Measurements from ENCODE around the gene NWD2.
"Not testable (repeated sequence)": the region's sequence is repeated elsewhere in the genome, so short reads cannot be mapped to it uniquely, and the experiment has no call there.

NWD2 gene, protein sequence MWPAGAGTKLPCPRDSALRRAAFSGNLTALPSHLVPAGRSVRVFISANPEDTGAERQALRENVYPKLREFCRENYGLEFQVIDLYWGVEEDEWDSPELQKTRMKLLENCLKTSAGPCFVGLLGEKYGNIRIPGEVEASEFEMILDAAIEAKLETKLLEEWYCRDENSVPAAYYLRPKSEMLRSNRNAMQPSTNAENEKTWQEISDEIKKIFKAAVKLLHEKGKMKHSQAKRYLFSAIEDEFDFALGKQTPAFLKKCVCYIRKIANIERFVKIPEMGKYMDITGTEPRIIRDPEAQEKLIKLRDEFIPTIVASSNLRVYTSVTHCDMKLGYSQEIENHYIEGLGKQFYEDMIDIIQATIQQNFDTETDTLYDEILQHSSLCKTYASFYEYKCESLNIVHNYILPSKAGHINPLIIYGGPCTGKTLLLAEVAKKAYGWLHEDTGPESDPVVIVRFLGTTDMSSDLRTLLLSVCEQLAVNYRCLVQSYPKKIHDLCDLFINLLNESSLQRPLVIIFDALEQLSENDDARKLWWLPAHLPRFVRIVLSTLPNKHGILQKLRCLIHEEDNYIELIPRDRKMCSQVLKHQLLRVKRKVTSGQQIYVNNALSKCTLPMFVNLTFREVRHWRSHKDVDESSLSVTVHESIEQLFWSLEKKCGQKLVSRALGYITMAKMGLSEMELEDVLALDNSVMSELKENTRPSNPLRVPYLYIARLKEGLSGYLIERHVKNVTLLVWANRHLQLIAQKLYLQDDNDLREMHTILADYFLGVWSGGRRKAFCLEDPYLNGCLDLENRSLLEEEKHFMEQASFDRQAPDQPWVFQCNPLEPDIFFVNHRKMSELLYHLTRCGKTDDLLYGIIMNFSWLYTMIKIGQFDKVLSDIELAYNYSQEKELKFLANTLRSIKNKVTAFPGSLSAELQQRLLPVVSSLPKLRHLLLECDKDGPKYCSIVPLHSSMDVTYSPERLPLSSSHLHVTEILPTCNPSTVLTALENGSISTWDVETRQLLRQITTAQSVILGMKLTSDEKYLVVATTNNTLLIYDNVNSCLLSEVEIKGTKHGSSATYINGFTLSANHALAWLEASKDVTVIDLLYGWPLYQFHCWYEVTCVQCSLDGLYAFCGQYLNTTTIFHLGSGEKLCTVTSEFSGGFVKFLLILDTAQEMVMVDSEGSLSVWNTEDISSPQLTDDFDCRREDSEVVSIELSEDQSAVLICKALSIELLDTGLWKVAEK (N-terminal part only)

DNA sequence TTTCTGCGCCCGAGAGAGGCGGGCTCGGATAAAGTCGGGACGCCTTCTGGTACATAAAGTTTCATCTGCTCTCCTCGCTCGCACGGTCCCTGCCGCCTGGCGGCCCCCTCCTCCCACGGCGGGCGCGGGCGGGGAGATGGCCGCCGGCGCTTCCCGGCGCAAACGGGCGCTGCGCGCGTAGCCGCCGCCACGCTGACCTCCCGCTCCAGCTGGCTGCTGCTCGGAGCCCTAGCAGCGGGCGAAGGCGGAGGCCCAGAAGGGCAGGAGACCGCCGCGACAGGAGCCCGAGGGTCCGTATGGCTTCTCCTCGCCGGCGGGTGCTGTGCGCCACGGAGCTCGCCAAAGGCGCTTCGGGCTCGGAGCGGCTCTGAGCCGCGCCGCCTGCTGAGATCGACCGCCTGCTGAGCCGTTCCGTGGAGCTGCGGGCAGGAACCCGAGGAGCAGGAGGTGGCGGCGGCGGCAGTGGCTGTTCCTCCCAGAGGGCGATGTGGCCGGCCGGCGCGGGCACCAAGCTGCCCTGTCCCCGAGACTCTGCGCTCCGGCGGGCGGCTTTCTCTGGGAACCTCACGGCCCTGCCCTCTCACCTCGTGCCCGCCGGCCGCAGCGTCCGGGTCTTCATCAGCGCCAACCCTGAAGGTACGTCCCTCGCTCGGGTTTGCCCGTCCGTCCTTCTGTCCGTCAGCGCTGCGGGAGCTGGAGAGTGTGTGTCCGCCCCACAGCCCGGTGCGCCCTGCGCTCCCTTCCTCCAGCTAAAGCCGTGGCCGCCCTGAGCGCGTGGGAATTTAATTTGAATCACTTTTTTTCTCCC, at the start of gene NWD2:
NWD2 (plus strand) TSS at position 161 of the 808 bp plus-strand sequence; CDS start at position 486, 325 bp downstream.
- DNase-seq (ENCODE audit: low read depth in 1 of 2, low spot score in 1 of 2), result no peak

DNA sequence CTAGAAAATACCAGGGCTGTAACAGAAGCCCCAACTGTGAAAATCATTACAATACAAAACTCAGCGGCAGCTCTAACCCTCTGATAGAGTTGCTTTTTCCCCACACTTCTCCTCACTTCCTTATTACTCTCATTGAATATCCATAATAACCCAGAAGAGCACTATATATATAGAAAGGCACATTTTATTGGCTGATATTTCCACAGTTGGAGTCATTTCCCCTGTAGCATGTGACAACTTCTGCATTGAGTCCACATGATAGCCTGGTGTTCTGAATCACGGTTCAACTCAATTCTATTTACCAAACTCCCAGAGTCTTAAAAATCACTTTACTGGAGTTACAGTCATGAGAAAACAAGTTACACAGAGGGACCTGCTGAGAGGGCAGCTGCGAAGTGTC, 46.6 kb upstream of the NWD2 start:
- no peak for DNase-seq (ENCODE audit: low read depth in 1 of 2, low spot score in 1 of 2)

DNA sequence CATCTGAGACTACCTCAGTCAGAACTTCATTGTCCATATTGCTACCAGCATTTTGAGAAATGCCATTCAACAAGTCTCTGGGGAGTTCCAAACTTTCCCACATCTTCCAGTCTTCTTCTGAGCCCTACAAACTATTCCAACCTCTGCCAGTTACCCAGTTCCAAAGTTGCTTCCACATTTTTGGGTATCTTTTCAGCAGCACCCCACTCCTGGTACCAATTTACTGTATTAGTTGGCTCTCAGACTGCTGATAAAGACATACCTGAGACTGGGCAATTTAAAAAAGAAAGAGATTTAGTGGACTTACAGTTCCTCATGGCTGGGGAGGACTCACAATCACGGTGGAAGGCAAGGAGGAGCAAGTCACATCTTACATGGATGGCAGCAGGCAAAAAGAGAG, 39.8 kb upstream of the NWD2 start:
- not testable (repeated sequence) for DNase-seq (ENCODE audit: low read depth in 1 of 2, low spot score in 1 of 2)

DNA sequence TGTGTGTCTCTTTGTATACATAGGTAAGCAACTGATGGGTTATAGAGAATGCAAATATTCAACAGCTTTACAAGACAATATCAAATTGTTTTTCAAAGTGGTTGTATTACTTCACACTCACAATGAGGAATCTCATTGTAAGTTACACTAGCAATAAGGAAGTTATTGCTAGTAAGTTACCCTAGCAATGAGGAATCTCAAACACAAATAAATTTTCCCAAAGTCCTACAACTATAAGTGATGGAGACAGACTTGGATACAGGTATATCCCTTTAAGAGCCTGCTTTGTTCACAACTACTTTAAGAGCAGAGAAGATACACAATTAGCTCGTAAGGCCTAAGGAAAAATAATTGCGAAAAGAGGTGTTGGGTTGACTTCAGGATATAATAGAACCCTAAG, 28.3 kb upstream of the NWD2 start:
- DNase-seq (ENCODE audit: low read depth in 1 of 2, low spot score in 1 of 2), result no peak

DNA sequence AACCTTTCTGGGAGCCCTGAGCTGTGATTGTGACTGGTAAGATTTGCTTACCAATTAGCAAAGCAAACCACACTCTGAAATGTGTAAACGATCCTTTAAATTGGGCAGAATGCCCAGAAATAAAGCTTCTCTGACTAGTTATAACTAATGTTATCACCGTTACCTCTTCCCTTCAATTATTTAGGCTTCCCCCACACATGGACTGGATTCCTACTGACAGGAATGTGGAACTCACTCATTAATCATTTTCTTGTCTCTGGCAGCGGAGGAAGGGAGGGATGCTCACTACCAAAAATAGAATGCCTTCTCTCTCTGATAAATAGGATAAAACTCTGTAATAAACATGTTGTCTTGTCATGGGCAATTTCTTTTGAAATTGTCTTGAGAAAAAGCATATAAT, 25.3 kb upstream of the NWD2 start:
- no peak for DNase-seq (ENCODE audit: low read depth in 1 of 2, low spot score in 1 of 2)

DNA sequence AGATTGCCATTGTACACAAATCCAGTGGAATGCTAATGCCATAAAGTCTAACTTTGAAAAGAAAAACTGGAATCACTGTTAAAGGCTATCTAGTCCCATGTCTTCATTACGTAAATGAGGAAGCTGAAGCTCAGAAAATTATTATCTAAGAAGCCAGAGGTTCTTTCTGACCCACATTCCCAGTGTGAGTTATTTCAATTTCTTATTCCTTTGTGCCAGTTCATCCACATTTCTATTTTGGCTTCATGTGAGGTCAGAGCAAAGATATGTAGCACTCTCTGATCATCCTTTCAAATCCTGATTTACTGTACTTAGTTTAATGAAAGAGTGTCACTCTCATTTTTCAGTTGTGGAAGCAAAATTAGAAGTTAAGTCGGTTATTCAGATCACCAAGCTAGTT, 24.6 kb upstream of the NWD2 start:
- no peak for DNase-seq (ENCODE audit: low read depth in 1 of 2, low spot score in 1 of 2)

DNA sequence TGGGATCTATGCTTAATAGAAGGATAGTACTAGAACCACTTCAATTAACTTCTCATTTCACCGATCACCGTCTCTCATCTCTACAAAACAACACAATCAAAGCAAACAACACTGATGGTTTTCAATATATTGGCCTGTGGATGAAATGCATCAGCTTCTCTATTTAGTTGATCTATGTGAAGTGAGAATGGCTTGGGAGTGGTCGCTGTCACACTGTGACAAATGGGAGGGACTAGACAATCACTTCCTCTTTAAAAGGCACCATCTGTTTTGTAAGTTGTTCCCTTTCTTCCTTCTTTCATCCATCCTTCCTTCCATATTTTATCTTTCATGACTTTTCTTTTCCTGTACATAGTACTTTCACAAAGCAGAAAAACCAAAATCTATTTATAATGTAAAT, 23.9 kb upstream of the NWD2 start:
- DNase-seq (ENCODE audit: low read depth in 1 of 2, low spot score in 1 of 2), result no peak

DNA sequence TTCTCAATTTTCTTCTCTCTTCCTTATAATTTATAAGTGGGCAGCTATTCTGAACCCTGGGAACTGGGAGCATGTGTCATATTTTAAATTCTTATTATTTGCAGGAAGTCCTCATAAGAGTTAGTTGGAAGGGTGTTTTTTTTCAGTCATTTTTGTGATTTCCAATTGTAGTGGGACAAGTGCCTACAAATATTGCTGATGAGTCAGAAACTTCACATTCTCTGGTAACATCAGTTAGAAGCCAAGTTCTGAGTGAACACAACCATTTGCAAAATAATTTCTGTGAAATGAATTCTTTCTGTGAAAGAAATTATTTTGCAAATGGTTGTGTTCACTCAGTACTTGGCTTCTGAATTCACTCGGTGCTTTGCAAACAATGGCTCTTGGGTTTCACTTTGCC, 20.8 kb upstream of the NWD2 start:
- DNase-seq (ENCODE audit: low read depth in 1 of 2, low spot score in 1 of 2), result no peak

DNA sequence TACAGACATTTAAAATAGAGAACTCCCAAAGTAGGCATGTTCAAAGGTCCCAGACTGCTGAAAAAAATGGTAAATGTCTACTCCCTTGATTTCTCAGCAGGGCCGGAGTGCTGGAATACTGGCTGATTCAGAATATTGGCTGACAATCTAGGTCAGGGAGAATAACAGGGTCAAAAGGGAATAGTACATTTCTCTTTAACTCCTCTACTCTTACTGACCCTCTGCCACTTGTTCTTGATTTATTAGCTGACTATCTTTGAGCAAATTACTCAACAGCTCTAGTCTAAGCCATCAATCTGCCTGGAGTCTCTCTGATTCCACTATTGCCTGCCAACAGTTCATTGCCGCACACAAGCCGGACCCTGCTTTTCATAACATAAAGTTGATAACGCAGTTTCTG, 19.7 kb upstream of the NWD2 start:
- DNase-seq (ENCODE audit: low read depth in 1 of 2, low spot score in 1 of 2), result no peak

DNA sequence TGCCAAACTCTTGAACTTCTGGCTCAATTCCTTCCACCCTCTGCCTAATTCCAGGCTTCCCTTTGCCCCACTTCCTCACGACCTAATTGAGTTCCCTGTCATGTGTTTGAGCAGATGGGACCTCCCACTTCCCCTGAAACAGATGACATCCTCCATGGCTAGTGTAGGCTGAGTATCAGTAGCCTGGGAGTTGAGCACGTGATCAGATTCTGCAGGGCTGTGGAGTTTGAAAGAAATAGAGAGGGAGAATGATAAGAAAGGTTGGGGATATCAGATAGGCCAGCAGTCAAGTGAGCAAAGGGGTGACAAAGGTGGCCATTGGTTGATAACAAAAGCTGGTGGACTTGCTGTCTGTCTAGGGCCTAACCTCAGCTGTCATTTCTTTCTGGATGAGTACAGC, 18.8 kb upstream of the NWD2 start:
- no peak for DNase-seq (ENCODE audit: low read depth in 1 of 2, low spot score in 1 of 2)

DNA sequence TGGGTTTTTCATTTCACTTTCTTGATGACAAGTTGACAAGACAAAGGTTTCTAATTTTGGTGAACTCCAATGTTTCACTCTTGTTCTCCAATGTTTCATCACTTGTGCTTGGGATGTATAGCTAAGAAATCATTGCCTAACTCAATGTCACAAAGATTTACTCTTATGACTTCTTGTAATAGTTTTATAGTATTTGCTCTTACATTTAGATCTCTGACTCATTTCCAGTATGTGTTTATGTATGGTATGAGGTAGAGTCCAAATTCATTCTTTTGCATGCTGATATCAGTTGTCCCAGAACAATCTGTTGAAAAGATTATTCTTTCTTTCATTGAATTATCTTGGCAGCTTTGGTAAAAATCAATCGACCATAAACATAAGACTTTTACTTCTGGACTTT, 12.2 kb upstream of the NWD2 start:
- no peak for DNase-seq (ENCODE audit: low read depth in 1 of 2, low spot score in 1 of 2)

DNA sequence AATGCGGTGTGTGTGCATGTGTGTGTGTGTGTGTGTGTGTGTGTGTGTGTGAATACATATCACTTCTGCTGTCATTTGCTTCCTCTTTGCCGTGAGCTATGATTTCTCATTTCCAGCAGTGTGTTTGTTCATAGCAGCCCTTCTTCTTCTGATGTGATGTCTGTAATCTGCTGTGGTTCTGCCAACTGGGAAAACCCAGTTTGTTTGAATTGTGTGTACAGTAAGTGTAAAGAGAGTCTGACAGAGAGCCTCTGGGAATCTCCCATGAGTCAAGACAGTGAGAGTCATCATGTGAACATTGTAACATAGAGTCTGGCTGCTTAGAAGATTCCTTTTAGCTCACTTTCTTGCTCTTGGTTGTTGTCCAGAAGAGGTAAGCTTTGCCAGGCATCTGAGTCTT, 8.4 kb upstream of the NWD2 start:
- no peak for DNase-seq (ENCODE audit: low read depth in 1 of 2, low spot score in 1 of 2)

DNA sequence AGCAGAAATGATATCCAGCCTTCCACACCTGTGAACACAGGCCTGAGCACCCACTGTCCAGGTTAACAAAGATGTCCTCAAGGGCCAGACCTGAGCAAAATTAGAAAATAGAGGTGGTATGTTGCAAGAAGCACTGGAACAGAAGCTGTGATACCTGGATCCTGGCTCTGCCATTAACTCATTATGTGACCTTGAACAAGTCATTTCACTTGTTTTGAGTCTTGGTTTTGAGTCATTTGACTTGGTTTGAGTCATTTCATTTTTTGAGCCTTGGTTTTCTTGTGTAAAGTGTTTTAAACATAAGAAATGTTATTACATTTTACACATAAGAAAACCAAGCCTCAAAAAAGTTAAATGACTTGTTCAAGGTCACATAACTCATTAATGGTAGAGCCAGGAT, 2.9 kb upstream of the NWD2 start:
- no peak for DNase-seq (ENCODE audit: low read depth in 1 of 2, low spot score in 1 of 2)

DNA sequence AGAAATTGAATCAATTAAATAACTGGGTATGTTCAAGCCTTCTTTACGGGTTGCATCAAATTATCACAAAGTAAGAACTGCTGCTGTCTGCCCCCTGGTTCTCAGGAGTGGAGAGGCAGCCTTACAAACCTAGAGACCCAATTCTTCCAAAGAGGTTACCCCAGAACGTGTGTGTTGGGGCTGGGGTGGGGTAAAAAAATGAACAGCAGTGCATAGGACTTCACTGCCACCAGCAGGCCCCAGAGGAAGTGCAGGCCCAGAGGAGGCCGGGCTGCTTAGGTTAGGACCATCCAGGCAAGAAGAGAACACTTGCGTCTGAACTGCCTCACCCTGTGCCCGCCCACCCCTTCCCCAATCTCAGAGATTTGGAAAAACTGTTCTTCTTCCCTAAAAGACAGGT, 1.5 kb upstream of the NWD2 start:
- DNase-seq (ENCODE audit: low read depth in 1 of 2, low spot score in 1 of 2), result no peak

DNA sequence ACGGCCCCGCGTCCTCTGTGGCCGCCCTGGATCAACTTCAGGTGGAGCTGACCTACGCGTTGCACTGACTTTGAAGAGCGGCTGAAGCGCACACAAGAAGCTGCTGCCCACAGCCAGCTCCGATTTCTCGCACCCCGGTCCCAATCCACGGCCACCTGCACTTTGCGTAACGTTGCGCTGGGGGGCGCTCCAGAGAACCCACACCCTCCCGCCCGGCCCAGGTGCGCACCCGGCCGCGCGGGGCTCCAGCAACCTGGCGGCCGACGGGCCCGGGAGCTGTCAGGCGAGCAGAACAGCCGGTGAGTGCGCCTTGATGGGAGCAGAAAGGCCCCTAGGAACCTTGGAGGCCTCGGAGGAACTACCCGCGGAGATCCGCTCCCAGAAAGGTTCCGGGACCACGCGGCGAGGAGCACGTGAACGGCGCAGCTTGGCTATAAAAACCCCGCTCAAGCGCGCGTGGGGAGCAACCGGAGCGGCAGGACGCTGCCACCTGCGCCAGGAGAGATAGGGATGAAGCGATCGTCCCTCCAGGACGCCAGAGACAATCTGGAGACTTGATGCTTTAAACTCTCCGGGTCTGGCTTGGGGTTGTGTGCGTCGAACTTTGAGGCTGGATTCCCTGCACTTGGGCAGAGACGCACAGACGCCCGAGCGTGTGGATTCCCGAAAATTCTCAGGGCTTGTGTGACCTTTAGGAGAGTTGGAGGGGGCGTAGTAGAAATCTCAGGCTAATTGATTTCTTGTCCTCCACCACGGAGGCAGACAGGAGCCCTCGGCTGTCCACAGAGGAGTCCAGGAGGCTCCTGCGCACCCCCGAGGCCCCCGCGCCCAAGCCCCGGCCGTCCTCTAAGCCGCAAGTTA, 591 bp upstream of the NWD2 start:
- DNase-seq (ENCODE audit: low read depth in 1 of 2, low spot score in 1 of 2), result no peak

DNA sequence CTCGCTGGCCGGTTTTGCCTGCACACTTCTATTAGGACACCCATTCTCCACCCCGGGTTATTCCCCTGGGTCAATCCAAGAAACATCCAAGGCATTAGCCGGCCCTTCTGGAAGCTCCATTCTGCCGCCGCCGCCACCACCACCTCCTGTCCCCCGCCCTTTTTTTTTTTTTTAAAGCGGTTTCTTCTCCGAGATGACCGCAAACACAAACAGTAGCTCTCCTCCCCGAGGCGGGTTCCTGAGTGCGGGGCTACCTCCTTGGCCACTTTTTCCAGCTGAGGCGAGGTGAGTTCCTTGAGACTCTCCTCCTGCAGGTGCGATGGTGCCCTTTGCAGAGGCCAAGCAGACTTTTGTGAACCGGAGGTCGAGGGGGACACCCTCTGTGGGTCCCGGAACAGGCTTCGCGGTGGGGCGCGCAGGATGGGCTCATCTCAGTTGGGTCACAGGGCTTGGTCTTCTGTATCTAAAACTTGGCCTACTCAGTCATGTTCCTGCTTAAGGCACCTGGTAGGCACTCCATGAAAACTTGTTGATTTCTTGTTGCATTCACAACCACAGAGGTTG, 930 bp downstream of the NWD2 start:
- DNase-seq (ENCODE audit: low read depth in 1 of 2, low spot score in 1 of 2), result no peak

DNA sequence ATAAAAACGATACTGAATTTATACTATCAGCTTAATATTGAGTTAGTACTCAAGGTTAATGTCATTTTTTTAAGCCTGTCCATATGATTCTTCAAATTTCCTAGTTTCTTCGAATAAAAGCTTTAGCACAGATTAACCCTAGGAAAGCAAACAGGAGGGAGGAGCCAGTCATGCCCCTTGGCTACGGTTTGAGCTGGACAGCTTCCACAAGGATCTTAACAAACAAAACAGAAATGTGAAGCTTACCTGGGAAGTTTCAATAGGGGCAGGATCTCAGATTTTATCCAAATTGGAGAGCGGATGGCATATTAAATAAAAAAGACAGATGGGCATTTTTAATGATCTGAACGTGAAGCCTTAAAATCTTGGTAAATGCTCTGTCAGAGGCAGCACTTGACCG, 2.3 kb downstream of the NWD2 start:
- DNase-seq (ENCODE audit: low read depth in 1 of 2, low spot score in 1 of 2), result no peak

DNA sequence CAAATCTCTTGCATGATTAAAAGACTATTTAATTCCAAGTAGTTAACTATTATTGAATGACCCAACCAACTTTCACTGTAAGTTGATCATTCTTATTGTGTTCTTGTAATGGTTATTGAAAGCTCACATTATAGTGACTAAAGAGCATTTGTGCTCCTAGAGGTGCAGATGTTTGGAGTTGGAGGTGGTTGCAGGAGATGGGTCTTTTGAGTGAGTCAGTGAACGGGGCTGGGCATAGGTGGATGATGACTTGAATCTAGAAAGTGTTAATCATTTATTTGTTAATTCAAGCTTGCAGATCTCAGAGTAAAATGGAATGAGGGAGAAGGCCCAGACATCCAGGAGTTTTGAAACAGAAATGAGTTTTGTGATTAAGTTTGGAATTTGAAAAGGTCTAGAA, 13.7 kb downstream of the NWD2 start:
- no peak for DNase-seq (ENCODE audit: low read depth in 1 of 2, low spot score in 1 of 2)

DNA sequence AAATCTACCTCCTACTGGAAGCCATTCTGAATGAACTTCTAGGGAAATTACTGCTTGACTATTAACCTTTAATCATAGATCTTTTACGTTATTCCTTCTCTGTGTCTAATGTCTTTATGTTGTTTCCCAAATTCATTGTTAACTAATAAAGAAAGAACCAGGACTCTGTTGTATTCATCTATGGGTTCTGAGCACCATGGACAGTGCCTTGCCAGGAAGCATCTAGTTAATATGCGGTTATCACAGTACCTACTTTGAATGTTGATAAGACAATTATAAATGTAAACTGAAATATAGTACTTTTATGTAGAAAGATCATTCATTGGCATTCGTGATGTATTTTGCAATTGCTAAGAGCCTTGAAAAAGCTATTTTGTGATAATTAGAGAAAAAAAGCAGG, 23.8 kb downstream of the NWD2 start:
- no peak for DNase-seq (ENCODE audit: low read depth in 1 of 2, low spot score in 1 of 2)

DNA sequence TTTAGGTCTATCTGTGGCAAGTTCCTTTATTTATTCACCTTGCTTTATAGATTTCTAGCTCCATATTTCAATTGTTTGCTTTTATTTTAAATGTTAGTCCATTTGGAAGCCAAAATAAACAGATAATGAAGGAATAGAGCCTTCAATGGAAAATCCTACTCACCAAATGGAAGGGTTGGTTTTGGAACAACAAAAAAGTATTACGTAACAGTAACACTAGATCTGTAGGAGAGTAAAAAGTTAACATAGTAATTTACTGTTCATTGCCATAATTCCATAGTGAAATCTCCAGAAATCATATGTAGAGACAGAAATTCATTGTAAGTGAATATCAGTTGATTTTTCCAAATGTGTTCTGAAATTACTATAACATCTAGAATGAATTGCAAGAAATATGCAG, 34.6 kb downstream of the NWD2 start:
- DNase-seq (ENCODE audit: low read depth in 1 of 2, low spot score in 1 of 2), result no peak

All from stimulated activated CD4-positive, alpha-beta T cell treated with anti-CD3 and anti-CD28 coated beads, Interleukin-15, amount 100 ng/mL, for 1 hour (primary cell).